ENCODE results near the gene DALRD3.

GRCh38 chr3:49054344-49054862 is 36.0 kb upstream of the DALRD3 start:
- TF ChIP-seq, protein P1, sequence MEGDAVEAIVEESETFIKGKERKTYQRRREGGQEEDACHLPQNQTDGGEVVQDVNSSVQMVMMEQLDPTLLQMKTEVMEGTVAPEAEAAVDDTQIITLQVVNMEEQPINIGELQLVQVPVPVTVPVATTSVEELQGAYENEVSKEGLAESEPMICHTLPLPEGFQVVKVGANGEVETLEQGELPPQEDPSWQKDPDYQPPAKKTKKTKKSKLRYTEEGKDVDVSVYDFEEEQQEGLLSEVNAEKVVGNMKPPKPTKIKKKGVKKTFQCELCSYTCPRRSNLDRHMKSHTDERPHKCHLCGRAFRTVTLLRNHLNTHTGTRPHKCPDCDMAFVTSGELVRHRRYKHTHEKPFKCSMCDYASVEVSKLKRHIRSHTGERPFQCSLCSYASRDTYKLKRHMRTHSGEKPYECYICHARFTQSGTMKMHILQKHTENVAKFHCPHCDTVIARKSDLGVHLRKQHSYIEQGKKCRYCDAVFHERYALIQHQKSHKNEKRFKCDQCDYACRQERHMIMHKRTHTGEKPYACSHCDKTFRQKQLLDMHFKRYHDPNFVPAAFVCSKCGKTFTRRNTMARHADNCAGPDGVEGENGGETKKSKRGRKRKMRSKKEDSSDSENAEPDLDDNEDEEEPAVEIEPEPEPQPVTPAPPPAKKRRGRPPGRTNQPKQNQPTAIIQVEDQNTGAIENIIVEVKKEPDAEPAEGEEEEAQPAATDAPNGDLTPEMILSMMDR (IDR thresholded peaks at IDR 0.05; ENCODE audit: insufficient read depth, low read length) = no peak
- TF ChIP-seq POLR2AphosphoS5 (IDR thresholded peaks at IDR 0.05; ENCODE audit: low read depth) (no peak), REST (IDR thresholded peaks at IDR 0.05; ENCODE audit: insufficient replicate concordance, low read depth) (no peak), SPI1 (IDR thresholded peaks at IDR 0.05; ENCODE audit: borderline replicate concordance, low read depth) (no peak), GABPA (IDR thresholded peaks at IDR 0.05; ENCODE audit: low read depth) (no peak)
